Fibroblast of gingiva (primary cell): ENCODE measurements around the gene ZNF783.

ENCODE experiments used
- DNase-seq: peaks from one replicate; pipeline ENCODE4 v3.0.0-alpha.2; 2011; ENCODE audit warnings: low read depth

ZNF783 gene

GRCh38 chr7:149281508-149282330 is 19.7 kb downstream of the ZNF783 start:
- no peak for DNase-seq

GRCh38 chr7:149282331-149282655 is 20.3 kb downstream of the ZNF783 start:
- no peak for DNase-seq

- DNase-seq, result no peak
Measured at GRCh38 chr7:149283321-149283720, 21.3 kb downstream of the ZNF783 start.

GRCh38 chr7:149284343-149284742 is 22.3 kb downstream of the ZNF783 start:
- DNase-seq, result no peak

GRCh38 chr7:149284850-149285585 is 23.0 kb downstream of the ZNF783 start:
- DNase-seq, result peak; percentile 83

- DNase-seq, result no peak
Measured at GRCh38 chr7:149285603-149286002, 23.6 kb downstream of the ZNF783 start.

- DNase-seq, result no peak
Measured at GRCh38 chr7:149286811-149287400, 24.9 kb downstream of the ZNF783 start.

- DNase-seq, result no peak
Measured at GRCh38 chr7:149287622-149288021, 25.6 kb downstream of the ZNF783 start.

GRCh38 chr7:149289262-149289661 is 27.3 kb downstream of the ZNF783 start:
- no peak for DNase-seq

GRCh38 chr7:149289856-149290255 is 27.9 kb downstream of the ZNF783 start:
- DNase-seq, result no peak

GRCh38 chr7:149291036-149291780 is 29.2 kb downstream of the ZNF783 start:
- DNase-seq, result no peak

GRCh38 chr7:149291781-149292461 is 29.9 kb downstream of the ZNF783 start:
- no peak for DNase-seq

- DNase-seq, result no peak
Measured at GRCh38 chr7:149292462-149292823, 30.4 kb downstream of the ZNF783 start.

GRCh38 chr7:149293338-149293737 is 31.3 kb downstream of the ZNF783 start:
- no peak for DNase-seq

GRCh38 chr7:149293946-149294633 is 32.1 kb downstream of the ZNF783 start:
- DNase-seq, result no peak

- no peak for DNase-seq
Measured at GRCh38 chr7:149294634-149295480, 32.9 kb downstream of the ZNF783 start.

- DNase-seq, result no peak
Measured at GRCh38 chr7:149295481-149295850, 33.5 kb downstream of the ZNF783 start.

- no peak for DNase-seq
Measured at GRCh38 chr7:149296368-149296767, 34.4 kb downstream of the ZNF783 start.

- no peak for DNase-seq
Measured at GRCh38 chr7:149297034-149297755, 35.2 kb downstream of the ZNF783 start.
